Muscle layer of colon (tissue), 2 donors: ENCODE results near the gene B4GALT1.

Experiments used
- H3K27ac ChIP-seq: one replicate; pipeline ENCODE4 v1.7.0; 2013; ENCODE audit warnings: low read depth, mild to moderate bottlenecking, low read length, moderate library complexity
- H3K27me3 ChIP-seq, 2 donors: one replicate each; pipeline ENCODE4 v1.7.0; 2013; ENCODE audit warnings: low read length in 2 of 2, mild to moderate bottlenecking in 2 of 2; ENCODE audit not compliant: insufficient read depth in 2 of 2, control insufficient read depth in 1 of 2
- H3K36me3 ChIP-seq: one replicate; pipeline ENCODE4 v1.7.0; 2013; ENCODE audit warnings: mild to moderate bottlenecking, low read length; ENCODE audit not compliant: insufficient read depth
- H3K4me1 ChIP-seq: one replicate; pipeline ENCODE4 v1.7.0; 2013; ENCODE audit warnings: mild to moderate bottlenecking, low read length; ENCODE audit not compliant: insufficient read depth
- H3K4me3 ChIP-seq, 2 donors: one replicate each; pipeline ENCODE4 v1.7.0; 2013; ENCODE audit warnings: low read length in 2 of 2, low read depth in 1 of 2, mild to moderate bottlenecking in 1 of 2, moderate library complexity in 1 of 2
- H3K9ac ChIP-seq: one replicate; pipeline ENCODE4 v1.7.0; 2013; ENCODE audit warnings: low read length
- H3K9me3 ChIP-seq: one replicate; pipeline ENCODE4 v1.7.0; 2013; ENCODE audit warnings: mild to moderate bottlenecking, low read length
- donor health status: abdominal sarcoma.
- donor health status: Adenocarcinoma of cecum.

B4GALT1 gene

DNA sequence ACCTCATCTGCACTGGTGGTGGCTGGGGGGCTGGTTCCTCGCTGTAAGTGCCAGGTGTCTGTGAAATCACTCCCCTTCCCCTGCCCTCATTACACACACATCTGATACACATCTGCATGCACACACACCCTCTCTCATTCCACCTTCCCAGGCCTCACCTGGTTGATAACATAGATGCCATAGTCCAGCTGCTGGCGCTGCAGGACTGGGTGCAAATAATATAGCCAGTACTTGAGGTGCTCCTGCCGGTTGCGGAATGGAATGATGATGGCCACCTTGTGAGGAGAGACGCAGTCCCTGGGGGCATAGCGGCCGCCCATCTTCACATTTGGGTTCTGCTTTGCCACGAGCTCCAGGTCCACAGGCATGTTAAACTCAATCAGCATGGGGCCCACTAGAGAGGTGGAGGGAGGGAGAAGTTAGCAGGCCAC is 32.1 kb downstream of the B4GALT1 start:
- H3K9me3 ChIP-seq, result no peaks in the 10 kb centered on the region
- H3K4me3 ChIP-seq, result no peak overlapping the region
- H3K27ac ChIP-seq, result no peak overlapping the region
- H3K9ac ChIP-seq, result no peak overlapping the region
- H3K4me1 ChIP-seq, result peaks cover 35% of the 10 kb centered on the region
- H3K36me3 ChIP-seq, result peaks cover 26% of the 10 kb centered on the region
- no peaks in the 10 kb centered on the region for H3K27me3 ChIP-seq

DNA sequence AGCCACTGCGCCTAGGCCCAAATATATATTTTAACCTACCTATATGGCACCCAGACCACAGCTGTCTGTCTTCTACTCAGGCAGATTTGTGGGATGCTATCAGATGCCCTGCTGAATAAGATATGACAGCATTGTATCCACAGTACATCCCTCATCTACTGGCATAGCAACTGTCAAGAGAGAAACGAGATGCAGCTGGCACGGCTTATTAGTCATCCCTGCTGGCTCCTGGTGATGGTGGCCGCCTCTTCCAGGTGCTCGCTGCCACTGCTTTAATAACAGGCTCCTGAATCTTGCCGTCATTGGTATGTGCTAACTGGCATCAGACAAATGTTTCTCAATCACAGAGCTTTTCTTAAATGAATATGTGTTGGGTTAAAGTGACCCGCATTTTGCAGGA is 34.0 kb downstream of the B4GALT1 start:
- Histone ChIP-seq H3K4me3 (no peak overlapping the region), H3K36me3 (peaks cover 33% of the 10 kb centered on the region), H3K4me1 (peaks cover 19% of the 10 kb centered on the region), H3K27ac (no peak overlapping the region), H3K27me3 (no peaks in the 10 kb centered on the region), H3K9ac (no peak overlapping the region), H3K9me3 (no peaks in the 10 kb centered on the region)

DNA sequence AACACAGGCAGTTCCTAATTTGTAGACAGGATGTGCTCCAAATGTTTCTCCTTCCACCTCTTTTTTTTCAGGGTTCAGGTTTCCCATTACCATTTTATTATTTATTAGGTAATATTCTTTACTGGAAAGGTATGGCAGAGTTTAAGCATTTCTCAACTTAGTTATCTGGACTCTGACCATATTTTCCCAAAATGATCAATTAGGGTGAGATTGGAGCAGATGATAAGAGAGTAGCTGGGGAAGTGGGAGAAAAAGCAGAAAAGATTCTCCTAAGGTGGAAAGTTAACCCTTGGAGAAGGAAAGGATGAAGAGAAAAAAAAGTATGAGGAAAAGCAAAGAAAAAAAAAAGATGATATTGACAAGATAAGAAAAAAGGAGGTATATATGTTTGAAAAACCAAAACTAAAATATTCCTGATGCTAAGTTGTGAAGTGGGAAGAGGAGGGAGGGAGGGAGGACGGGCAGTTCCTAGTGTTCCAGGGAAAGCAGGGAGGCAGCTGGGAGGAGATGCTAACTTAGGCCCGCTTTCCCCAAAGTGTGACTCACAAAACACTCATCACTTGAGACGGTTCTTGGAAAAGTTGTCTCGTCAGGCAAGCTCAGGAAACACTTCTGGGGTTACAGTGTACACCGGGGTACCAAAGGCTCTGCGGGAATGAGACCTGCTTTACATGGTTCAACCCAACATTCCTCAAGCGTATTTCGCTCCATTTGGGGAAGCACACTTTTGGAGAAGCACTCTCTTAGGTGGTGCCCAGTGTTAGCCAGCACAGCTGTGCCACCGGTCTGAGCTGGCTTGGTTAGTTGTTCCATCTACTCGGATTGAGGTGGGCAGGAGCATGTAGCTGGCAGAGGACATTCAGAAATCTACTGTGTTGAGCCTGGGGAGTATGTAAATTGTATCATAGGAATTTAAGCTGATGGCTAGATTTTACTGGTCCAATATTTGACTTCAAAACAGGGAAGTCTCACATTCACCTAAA is 35.1 kb downstream of the B4GALT1 start:
- no peak overlapping the region for H3K4me3 ChIP-seq

DNA sequence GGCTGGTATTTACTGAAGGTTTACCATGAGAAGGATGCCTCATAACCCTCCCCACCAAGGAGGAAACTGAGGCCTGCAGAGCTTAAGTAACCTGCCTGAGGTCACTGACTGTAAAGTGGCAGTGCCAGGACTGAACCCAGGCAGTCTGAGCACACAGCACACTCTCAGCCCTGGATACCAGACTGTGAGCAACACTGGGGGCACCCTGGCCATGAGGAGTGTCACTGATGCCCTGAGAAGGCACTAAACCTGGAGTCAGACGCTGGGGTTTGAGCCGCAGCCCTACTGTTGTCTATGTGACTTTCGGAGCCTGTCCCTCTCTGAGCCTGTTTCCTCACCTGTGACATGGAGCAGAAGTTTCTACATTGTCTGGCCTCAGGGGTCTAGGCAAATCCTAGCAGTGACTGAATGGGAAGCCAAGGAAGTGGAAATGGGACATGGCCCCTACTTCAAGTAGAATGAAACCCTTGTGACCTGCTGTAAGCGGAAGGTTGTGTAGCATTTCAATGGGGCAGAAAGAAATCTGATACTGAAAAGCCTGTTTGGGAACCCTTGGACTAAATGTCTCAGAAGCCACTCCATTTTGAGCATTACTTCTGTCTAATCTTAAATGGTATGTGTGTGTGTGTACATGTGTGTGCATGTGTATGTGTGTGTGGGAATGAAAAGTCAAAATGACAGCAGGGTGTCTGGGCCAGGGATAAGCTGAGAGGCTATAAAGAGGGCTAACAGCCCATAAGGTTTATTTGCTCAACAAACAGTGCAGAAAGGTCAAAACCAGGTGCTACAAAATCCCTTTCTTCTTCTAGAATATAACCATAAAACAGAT is 36.0 kb downstream of the B4GALT1 start:
- Histone ChIP-seq H3K9me3 (no peaks in the 10 kb centered on the region), H3K27me3 (no peaks in the 10 kb centered on the region), H3K27ac (no peak overlapping the region), H3K36me3 (peaks cover 41% of the 10 kb centered on the region), H3K4me3 (no peak overlapping the region), H3K9ac (no peak overlapping the region), H3K4me1 (peaks cover 11% of the 10 kb centered on the region)

More for the DNA sequence above, 35.1 kb downstream of the B4GALT1 start:
- H3K36me3 ChIP-seq, result peaks cover 41% of the 10 kb centered on the region
- no peaks in the 10 kb centered on the region for H3K27me3 ChIP-seq
- no peak overlapping the region for H3K27ac ChIP-seq
- H3K4me1 ChIP-seq, result peaks cover 16% of the 10 kb centered on the region
- H3K9ac ChIP-seq, result no peak overlapping the region
- H3K9me3 ChIP-seq, result no peaks in the 10 kb centered on the region

DNA sequence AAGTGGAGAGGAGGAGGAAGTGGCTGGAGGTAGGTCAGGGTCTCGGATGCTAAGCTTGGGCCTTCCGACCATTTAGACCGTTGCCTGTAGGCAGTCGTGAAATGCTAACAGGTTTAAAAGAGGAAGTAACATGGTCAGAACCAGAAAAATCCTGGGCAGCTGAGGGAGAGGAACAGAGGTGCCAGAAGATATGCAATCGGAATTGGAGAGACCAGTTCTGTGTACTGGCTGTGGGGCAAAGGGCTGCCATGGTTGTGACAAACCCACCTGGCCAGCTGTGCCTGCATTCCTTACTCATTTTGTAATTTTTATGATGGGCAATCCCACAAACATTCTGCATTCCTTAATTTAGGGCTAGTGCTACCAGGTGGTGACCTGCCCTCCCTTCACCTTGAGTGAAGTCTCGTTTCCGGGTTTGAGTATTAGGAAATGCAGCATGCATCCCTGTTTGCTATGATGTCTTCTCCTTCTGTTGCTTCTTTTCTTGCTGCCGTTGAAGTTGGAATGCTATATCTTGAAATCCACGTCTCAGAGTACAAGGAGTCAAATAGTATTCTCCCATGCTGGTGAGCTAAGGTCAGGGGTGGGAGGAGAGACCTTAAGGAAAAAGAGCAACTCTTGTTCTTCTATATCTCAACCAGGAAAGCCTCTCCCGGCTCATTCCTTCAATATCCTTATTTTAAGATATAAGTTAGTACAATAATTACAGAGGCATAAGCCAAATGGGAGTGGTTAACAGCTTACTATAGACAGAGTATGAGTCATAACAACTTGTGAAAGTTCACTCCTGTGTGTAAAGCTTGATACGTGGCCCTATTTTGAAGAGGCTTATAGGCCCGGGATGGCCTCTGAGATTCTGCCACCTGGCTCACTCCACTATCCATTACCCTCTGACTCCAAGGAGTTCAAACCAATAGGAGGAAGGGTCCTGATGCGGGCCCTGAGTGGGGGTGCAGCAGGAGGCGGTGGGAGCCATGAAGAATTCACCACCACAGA is 37.0 kb downstream of the B4GALT1 start:
- Histone ChIP-seq H3K9ac (no peak overlapping the region), H3K36me3 (peaks cover 46% of the 10 kb centered on the region), H3K4me1 (peaks cover under 1% of the 10 kb centered on the region), H3K27ac (no peak overlapping the region), H3K4me3 (no peak overlapping the region), H3K9me3 (no peaks in the 10 kb centered on the region), H3K27me3 (no peaks in the 10 kb centered on the region)

DNA sequence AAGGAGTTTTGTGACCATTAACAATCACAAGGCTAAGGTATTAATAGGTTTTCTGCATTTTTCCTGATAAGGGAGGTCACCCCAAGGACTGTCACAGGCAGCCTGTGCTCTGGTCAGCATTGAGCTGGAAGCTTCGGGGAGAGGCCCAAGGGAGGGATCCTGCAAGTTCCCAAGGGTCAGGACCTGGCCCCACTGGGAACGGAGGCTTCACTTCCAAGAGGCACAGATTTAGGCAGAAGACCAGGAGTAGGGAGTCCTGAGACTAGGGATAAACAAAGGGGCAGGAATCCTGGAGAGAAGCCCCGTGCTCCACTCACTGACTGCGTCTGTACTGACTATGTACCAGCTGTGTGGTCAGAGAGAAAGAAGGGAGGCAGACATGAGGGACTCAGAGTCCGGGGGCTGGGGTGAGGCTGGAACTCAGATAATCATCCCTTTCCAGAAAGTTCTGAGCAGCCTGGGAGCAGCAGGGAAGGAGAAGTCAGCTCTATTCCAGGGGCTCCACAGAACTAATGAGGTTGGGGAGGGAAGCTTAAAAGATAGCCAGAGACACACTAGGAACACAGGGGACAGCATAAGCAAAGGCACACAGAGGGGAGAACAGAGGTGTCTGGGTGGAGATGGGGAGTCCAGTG is 37.8 kb downstream of the B4GALT1 start:
- Histone ChIP-seq H3K36me3 (peaks cover 41% of the 10 kb centered on the region), H3K27ac (no peak overlapping the region), H3K4me1 (no peaks in the 10 kb centered on the region), H3K27me3 (no peaks in the 10 kb centered on the region), H3K9me3 (no peaks in the 10 kb centered on the region), H3K4me3 (no peak overlapping the region), H3K9ac (no peak overlapping the region)

DNA sequence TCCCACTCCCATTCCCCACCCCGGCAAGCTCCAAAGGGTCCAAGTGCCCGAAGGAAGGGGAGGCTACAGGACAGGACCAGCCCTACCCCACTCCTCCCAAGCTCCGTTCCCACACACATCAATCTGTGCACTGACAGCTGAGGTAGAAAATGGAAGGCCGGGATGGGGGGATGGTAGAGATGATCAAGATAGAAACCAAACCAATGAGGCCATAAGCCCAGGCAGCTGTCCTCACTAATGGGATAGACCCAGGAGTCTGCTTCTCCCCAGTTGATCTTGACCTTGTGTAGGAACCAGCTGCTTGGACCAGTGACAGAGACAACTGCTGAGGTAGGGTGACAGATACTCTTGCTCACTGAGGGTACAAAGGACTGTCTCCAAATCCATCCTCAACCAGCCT is 38.6 kb downstream of the B4GALT1 start:
- Histone ChIP-seq H3K9me3 (no peaks in the 10 kb centered on the region), H3K9ac (no peak overlapping the region), H3K4me3 (no peak overlapping the region), H3K36me3 (peaks cover 36% of the 10 kb centered on the region), H3K27ac (no peak overlapping the region), H3K4me1 (no peaks in the 10 kb centered on the region), H3K27me3 (no peaks in the 10 kb centered on the region)

DNA sequence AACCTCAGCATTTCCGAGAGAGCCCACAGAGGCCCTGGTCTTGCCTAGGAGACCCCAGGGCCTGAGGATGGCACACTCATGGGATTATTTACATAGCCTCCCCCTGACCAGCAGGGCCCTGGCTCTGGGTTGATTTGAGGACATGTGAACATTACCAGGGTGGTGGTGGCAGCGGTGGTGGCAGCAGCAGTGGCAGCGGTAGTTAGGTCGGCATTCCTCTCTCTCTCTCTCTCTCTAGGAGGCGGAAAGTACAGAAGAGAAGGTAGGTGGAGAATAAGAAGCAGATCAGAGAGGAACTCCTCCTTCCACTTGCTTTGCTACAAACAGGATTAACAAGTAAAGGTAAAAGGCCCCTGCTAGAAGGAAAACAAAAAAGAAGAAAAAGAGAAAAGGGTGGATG is 39.3 kb downstream of the B4GALT1 start:
- Histone ChIP-seq H3K9me3 (no peaks in the 10 kb centered on the region), H3K4me3 (no peak overlapping the region), H3K4me1 (no peaks in the 10 kb centered on the region), H3K9ac (no peak overlapping the region), H3K27ac (no peak overlapping the region), H3K27me3 (no peaks in the 10 kb centered on the region), H3K36me3 (peaks cover 32% of the 10 kb centered on the region)

DNA sequence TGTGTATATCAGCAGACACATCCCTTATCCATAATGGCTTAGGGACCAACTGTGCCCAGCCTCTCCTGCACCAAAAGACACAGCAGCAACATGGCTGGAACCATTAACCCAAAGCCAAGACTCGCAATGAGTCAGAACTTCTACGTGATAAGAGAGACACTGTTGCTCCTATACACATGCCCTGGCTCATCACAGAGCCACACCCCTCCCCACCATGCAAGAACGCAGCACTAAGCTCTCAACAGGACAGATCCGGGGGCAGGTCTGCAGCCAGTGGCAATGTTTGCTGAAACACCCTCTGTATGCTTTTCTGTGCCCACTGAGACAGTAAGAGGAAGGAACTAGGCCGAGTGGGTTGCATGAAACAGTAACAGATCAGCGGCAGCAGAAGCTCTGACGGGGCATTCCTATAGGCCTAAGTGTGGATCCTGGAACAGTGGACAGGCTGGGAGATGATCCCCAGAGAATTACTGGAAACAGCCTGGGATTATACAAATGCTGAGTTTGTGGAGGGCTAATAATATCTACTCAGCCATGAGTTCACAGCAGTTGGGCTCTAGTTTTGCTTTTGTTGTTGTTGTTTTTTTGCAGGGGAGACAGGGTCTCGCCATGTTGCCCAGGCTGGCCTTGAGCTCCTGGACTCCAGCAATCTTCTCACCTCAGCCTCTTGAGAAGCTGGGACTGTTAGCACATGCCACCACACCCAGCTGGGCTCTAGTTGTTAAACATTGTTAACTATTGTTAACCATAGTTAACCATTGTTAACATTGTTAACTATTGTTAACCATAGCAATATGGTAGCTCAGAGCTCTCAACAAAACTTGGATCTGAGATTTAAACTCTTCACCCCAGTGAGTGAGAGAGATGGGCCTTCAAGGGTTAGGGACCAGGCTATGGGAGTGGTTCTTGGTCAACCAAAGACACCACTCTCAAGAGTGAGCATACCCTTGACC is 41.0 kb downstream of the B4GALT1 start:
- H3K9ac ChIP-seq, result no peak overlapping the region
- H3K4me1 ChIP-seq, result no peaks in the 10 kb centered on the region
- H3K4me3 ChIP-seq, result no peak overlapping the region
- peaks cover 26% of the 10 kb centered on the region for H3K36me3 ChIP-seq
- H3K27me3 ChIP-seq, result no peaks in the 10 kb centered on the region
- H3K9me3 ChIP-seq, result no peaks in the 10 kb centered on the region
- H3K27ac ChIP-seq, result no peak overlapping the region

DNA sequence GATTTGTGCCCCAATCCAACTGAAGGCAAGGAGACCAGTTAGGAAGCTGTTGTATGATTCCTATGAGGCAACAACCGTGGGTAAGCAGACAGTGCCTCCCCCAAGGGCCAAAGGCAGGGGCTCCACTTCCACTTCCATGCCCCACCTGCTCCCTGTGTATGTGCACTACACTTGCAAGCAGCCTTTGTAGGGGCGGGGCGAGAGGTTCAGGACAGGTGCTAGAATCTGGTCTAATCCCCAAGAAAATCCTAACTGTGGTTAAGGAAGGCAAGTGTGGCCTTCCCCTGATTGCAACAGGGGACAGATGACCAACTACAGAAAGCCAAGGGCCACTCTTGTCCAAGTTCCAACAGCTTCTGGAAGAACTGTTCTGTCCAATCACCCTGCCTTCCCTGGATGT is 41.7 kb downstream of the B4GALT1 start:
- Histone ChIP-seq H3K4me1 (no peaks in the 10 kb centered on the region), H3K36me3 (peaks cover 28% of the 10 kb centered on the region), H3K4me3 (no peak overlapping the region), H3K9ac (no peak overlapping the region), H3K27ac (no peak overlapping the region), H3K9me3 (no peaks in the 10 kb centered on the region), H3K27me3 (no peaks in the 10 kb centered on the region)
